GM18499 (cell line): ENCODE results near the gene UTP14C.
"Not testable (repeated sequence)": the region's sequence is repeated elsewhere in the genome, so short reads cannot be mapped to it uniquely, and the experiment has no call there.

ENCODE experiments used
- ATAC-seq: cut with Tn5 transposase; IDR thresholded peaks from one replicate; pipeline ENCODE4 v1.9.1; 2021; ENCODE audit warnings: moderate number of reproducible peaks; ENCODE audit not compliant: insufficient read depth, unreplicated experiment

UTP14C gene

GRCh38 chr13:52024481-52024880, at the start of gene UTP14C:
Gene UTP14C, plus strand, starts transcription at chr13:52024691. Its CDS starts 4,114 bp downstream, at chr13:52028805.
- no peak for ATAC-seq

DNA sequence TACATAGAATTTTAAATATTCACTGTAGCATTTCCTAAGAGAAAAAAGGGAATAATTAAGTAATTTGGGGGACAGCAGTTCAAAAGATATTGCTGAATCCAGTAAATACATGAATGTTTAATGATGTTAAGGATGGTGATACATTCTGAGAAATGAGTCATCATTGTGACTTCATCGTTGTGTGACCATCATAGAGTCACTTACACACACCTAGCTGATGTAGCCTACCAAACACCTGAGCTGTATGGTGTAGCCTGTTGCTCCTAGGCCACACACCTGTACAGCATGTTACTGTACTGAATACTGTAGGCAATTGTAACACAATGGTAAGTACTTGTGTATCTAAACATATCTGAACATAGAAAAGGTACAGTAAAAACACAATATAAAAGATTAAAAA, 48.1 kb upstream of the UTP14C start:
- ATAC-seq = no peak

- no peak for ATAC-seq
These were observed 47.6 kb upstream of the UTP14C start for GRCh38 chr13:51976890-51977289.

- no peak for ATAC-seq
These were observed 46.9 kb upstream of the UTP14C start for GRCh38 chr13:51977625-51978024.

DNA sequence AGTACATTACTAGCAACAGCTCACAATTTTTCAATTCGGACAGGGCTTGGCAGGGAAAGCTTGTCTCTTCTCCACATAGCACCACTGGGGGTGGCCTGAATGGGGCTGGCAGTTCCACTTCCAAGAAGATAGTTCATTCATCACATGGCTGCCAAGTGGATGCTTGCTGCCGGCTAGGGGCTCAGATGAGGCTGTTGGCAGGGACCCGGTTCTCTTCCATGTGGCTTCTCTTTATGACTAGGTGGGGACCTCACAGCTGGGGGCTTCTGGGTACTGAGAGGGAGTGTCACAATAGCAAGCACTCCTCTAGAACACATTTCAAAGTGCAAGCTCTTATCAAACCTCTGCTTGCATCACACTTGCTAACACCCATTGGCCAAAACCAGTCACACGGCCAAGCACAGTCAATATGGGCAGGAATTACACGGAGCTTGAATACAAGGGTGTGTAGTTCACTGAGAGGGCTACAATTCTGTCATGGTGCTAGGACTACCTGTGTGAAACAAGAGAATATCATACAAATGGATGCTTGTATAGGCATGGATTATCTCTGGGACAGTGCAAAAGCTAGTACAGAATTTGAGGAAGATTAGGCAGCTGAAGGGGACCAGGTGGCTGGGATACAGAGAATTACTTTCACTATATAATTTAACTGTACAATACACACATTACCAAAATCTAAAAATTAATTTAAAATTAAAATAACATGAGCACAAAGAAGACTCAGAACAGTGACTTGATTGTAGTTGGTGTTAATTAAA, 45.5 kb upstream of the UTP14C start:
- ATAC-seq = no peak

- no peak for ATAC-seq
These were observed 43.6 kb upstream of the UTP14C start for GRCh38 chr13:51980908-51981307.

- ATAC-seq = no peak
These were observed 43.1 kb upstream of the UTP14C start for GRCh38 chr13:51981355-51981754.

- ATAC-seq = not testable (repeated sequence)
These were observed 41.2 kb upstream of the UTP14C start for GRCh38 chr13:51983292-51983691.

GRCh38 chr13:51984904-51985303, 39.6 kb upstream of the UTP14C start:
- ATAC-seq = not testable (repeated sequence)

DNA sequence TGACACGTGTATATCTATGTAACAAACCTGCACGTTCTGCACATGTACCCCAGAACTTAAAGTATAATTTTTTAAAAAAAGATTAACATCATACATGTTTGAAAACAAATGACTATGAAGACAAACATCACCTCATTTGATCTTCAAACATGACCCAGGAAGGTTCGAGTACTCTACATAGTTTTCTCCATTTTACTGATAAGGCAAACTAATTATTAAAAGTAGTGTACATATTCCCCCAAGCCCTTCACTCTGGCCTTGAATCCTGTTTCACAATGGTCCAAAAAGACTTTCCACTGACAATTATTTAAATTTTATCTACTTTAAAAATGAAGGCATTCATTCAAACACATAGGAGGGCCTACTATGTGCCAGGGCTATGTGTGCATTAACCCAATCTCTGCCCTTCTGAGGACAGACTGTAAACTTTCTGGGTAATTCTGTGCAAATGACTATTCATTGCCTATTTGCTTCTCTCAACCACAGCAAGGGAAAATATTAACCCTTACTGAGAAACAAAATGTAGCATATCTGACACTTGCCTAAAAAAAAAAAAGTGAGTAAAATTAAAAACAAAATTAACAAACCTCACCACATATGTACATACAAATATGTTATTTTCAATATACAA, 35.4 kb upstream of the UTP14C start:
- no peak for ATAC-seq

DNA sequence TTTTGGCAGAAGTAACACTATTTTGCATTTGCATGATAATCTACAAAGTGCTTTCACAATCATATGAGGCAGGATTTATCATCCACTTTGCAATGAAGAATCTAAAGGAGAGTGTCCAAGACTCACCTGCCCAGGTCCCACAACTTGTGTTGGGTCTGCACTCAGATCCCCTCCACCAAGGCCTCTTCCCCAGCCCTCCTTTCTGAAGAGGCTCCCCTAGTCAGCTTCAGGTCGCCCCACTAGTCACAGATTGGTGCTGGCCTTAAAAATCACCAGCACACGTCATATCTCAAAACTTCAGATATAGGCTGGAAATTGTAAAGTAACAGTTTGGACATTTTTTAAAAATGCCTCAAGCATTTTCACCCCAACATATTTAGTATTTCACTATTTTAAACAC, 30.8 kb upstream of the UTP14C start:
- ATAC-seq = no peak

GRCh38 chr13:51995677-51996551, 28.6 kb upstream of the UTP14C start:
- no peak for ATAC-seq

DNA sequence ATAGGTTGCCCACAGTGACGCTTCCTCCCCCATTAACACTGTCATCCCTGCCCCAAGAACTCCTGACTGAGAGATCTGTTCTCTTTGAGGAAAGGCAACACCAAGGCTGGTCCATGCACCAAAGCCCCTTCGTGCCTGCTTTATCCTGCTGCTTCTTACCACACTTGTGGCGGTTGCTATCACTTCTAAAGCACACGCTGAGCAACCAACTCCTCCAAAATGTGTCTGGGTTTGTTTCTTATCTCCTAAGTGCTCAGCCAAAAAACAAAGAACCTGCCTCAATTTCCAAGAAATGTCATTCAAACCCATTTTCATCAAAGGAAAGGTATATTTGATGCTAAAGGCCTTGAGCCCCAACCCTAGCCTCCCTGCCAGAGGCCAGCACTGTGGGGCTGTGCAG, 27.9 kb upstream of the UTP14C start:
- ATAC-seq = no peak

DNA sequence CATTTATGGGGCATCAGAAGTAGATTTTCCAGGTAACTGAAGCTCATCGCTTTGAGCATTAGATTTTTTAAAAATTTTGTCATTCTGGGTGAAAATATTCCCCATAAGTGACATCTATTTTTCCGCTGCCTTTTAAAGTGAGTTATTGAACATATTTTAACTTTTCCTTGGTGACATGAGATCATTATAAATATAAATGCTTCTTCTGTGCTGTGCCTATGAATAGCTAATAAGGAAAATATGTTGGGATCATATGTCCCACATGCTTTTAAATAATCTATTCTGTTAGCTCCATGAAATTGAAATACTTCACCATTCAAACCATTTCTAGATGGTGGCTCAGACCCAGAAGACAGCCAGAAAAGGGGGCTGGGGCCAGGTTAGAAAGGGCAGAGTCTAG, 27.3 kb upstream of the UTP14C start:
- ATAC-seq = no peak

DNA sequence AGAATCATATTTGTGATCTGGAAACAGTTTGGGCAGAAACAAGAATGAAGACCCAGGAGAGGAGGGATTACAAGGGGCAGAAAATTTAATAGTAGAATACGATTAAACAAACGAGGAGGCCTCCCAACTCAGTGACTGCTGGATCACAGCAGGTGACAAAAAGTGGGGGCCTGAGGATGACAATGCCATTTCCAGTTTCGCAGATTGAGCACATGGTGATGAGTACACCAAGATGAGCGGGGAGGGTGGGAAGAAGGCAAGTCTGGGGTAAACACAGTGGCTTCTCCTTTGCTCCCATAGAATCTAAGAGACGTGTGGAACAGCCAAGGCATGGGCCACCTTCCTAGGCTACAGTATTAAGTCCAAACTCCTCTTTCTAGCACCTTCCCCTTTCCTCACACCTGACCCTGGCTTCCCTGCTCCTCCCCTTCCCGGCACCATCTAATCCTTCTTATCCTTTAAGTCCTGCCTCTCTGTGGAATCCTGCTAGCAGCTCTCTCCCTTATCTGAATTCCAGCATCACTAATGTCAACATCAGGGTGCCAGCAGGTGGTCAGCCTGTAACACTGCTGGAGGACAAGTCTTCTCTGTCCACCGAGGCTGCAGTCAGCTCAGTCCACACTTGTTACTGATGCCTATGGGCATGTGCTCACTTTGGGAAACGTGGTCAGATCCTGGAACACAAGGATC, 26.7 kb upstream of the UTP14C start:
- ATAC-seq = no peak

DNA sequence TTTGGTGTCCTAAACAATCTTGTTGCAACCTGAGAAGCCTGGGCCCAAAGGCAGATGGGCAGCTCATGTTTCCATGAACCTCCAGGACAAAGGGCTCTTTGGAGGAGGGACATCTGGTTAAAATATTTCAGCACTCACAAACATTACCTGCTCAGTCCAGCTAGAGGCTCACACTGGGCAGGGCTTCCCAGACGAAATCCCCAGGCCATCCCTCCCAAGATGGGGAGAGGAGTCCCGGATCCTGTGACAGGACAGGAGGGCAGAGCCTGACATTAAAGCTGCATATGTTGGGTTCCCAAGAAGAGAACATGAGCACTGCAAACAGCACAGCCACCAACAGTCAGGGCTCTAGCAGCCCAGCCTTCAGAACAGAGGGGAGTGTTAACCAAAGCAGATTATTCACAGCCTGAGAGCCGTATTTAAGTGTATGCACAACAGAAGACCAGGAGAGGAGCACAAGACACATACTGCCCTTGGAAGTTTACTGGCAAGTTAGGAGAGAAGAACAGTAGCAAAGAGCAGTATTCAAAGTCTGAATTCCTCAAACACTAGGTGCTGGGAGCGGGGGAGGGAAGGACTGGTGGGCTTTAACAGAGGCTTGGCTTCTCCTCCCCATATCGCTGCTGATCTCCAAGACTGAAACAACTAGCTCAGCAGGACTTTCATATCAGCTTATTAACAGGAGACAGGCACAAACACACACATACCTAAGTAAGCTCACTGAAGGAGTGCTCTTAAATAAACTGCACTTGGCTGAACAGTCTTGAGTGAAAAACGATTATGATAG, 25.6 kb upstream of the UTP14C start:
- no peak for ATAC-seq

GRCh38 chr13:51999510-51999911, 25.0 kb upstream of the UTP14C start:
- ATAC-seq = no peak

DNA sequence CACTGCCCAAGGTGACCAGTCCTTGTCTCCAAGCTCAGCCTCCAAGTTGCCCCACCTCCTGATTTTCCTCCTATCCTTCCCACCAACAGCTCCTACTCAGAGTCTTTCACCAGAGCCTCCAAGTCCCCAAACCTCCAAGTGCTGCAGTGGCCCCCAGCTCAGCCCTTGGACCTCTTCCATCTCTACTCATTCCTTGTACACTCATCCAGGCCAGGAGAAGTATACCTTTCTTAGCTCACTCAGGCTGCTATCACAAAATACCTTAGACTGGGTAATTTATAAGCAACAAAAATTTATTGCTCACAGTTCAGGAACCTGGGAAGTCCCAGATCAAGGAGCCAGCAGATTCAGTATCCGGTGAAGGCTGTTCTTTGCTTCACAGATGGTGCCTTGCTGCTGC, 24.6 kb upstream of the UTP14C start:
- ATAC-seq = no peak

- no peak for ATAC-seq
These were observed 23.3 kb upstream of the UTP14C start for GRCh38 chr13:52001120-52001731.
